GM19455 (cell line): ENCODE data around the gene SPHK2.
"Not testable (repeated sequence)": the region's sequence is repeated elsewhere in the genome, so short reads cannot be mapped to it uniquely, and the experiment has no call there.

Experiments used
- ATAC-seq: cut with Tn5 transposase; IDR thresholded peaks from one replicate; pipeline ENCODE4 v1.9.1; 2021; ENCODE audit not compliant: unreplicated experiment

The SPHK2 gene, protein sequence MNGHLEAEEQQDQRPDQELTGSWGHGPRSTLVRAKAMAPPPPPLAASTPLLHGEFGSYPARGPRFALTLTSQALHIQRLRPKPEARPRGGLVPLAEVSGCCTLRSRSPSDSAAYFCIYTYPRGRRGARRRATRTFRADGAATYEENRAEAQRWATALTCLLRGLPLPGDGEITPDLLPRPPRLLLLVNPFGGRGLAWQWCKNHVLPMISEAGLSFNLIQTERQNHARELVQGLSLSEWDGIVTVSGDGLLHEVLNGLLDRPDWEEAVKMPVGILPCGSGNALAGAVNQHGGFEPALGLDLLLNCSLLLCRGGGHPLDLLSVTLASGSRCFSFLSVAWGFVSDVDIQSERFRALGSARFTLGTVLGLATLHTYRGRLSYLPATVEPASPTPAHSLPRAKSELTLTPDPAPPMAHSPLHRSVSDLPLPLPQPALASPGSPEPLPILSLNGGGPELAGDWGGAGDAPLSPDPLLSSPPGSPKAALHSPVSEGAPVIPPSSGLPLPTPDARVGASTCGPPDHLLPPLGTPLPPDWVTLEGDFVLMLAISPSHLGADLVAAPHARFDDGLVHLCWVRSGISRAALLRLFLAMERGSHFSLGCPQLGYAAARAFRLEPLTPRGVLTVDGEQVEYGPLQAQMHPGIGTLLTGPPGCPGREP

DNA sequence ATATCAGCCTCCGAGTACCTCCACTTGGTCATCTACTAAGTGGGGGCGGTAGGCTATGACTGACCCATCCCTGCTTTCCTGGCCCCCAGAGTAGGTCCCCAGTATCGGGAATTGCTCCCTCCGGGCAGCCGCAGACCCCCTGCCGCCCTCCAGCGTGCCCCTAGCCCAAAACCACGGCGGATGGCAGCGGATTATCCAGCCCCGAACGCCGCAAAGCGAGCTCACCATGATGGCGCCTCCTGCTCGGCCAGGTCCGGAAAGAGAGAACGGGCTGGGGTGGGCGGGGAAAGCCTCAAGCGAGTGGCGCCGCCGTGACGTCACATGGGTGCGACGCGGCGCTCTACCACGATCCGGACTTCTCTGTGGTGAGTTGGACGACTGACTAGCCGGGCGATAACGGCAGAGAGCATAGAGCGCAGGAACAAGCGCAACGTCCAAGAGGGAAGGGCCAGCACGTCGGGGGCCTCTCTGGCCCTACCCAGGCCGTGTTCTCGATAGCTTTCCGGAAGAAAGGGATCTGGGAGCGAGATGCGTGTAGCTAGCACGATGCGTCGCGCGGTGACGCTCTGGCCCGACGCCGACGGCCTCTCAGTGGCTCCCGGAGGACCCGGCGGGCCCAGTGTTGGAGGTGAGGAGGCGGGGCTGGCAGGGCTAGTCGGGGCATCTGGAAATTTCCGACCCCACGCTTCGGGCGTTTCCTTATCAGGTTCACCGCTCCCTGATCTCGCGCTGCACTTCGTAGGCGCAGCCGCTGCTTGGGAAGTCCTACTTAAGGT lies at the start of gene SPHK2, which contains the start of gene RPL18:
SPHK2 (plus strand) TSS at position 591 of the 776 bp plus-strand sequence. CDS start 1,009 bp downstream, outside the sequence.
RPL18 (minus strand) TSS at position 263 of the 776 bp plus-strand sequence; CDS start at position 228, 35 bp downstream.
- peak; percentile 76 for ATAC-seq

DNA sequence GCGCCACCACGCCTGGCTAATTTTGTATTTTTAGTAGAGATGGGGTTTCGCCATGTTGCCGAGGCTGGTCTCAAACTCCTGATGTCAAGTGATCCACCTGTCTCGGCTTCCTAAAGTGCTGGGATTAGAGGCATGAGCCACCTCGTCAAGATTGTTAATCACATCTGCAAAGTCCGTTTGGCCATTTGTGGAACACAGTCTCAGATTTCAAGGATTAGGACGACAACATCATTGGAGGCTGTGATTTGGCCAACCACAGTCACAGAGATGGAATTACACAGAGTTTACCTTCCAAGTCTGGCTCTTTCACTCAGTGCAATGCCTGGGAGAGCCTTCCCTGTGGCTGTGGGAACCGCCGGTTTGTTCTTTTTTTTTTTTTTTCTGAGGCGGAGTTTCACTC lies 49.5 kb upstream of the SPHK2 start:
- no peak for ATAC-seq

DNA sequence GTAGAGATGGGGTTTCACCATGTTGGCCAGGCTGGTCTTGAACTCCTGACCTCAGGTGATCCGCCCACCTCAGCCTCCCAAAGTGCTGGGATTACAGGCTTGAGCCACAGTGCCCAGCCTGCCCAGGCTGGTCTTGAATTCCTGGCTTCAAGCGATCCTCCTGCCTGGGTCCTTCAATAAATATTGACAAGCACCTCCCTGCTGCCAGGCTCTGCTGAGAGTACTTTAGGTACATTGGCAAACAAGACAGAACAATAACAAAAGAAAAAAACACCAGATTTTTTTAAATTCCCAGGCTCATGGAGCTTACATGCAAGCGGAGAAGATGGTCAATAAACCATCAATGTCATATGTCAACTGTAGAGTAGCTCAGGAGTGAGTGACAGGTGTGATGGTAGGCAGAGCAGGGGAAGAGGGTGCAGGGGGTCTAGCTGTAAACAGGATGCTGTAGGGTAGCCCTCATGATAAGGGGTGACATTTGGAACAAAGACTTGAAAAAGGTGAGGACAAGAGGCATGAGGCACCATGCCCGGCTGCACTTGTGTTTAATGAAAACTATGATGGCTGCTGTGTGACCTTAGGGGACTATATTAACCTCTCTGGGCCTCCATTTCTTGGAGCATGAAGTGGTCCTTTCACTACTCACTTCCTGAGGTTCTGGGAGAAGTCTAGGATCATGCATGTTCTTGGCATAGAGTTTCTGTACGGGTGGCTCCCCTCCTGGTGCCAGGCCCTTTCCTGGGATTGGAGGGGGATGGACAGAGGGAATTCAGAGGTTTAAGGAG lies 47.7 kb upstream of the SPHK2 start:
- ATAC-seq, result no peak

DNA sequence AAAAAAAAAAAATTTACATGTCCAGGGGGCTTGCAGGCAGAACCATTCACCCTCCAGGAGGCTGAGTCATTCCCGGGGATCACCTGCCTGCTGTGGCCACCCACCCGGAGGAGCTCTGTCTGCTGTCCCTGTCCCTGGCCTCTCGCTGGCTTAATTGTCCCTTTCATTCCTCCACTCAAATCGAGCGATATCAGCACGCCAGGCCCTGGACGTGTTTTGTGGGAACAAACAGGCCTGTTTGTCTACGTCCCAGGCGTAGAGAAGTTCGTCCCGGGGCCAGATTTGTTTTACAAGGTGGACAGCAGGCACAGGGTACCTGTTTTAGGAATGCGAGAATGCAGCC lies 46.2 kb upstream of the SPHK2 start:
- ATAC-seq, result no peak

DNA sequence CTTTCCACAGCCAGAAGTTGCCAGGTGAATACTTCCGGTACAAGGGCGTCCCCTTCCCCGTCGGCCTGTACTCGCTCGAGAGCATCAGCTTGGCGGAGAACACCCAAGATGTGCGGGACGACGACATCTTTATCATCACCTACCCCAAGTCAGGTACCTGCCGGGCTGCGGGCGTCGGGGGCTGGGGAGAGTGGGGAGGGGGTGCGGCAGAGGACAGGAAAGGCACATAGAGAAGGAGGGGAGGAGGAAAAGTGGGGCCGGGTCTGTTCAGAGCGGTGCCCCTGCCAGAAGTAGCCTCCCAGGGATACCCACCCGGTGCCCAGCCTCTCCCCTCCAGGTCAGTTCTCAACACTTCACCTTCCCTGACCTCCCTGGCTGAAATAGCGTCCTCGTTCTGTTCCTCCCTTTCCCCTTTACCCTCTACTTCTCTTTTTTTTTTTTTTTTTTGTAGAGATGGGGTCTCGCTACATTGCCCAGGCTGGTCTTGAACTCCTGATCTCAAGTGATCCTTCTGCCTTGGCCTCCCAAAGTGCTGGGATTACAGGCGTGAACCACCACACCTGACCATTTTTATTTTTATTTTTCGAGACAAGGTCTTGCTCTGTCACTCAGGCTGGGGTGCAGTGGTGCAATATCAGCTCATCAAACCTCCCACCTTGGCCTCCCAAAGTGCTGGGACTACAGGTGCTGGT lies 43.2 kb upstream of the SPHK2 start:
- ATAC-seq, result no peak

DNA sequence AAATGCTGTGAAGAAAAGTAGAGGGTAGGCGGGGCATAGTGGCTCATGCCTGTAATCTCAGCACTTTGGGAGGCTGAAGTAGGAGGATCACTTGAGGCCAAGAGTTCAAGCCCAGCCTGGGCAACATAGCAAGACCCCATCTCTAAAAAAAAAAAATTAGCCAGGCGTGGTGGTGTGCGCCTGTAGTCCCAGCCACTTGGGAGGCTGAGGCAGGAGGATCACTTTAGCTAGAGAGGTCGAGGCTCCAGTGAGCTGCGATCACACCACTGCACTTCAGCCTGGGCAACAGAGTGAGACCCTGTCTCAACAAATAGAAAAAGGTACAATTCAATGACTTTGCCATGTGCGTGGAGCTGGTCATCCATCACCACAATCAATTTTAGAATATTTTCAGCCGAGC lies 41.4 kb upstream of the SPHK2 start:
- ATAC-seq, result not testable (repeated sequence)

DNA sequence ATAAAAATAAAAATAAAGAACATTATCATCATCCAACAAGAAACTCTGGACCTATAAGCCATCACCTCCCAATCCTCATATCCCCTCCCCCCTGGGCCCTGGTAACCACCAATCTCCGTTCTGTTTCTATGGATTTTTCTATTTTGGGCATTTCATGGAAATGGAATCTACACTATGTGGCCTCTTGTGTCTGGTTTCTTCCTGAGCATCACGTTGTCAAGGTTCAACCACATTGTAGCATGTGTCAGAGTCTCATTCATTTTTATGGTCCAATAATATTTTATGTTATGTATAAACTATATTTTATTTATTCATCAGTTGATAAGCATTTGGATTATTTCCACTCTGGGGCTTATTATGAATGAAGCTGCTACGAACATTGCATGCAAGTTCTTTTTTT lies 40.4 kb upstream of the SPHK2 start:
- ATAC-seq, result no peak

DNA sequence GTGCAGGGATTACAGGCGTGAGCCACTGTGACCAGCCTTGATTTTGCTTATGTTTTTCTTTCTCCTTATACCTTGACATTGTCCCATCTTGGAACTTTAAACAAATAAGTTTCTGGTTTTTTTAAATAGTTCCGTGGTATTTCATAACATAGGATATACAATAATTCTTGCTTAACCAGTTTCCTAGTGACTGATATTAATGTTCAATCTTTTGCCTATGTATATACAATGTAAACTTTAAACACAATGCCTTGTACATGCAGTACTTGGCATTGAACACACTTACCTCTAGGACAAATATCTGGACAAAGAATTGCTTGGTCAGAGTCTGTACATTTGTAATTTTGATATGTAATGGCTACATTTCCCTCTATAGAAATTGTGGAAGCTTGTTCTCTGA lies 37.1 kb upstream of the SPHK2 start:
- ATAC-seq, result no peak

DNA sequence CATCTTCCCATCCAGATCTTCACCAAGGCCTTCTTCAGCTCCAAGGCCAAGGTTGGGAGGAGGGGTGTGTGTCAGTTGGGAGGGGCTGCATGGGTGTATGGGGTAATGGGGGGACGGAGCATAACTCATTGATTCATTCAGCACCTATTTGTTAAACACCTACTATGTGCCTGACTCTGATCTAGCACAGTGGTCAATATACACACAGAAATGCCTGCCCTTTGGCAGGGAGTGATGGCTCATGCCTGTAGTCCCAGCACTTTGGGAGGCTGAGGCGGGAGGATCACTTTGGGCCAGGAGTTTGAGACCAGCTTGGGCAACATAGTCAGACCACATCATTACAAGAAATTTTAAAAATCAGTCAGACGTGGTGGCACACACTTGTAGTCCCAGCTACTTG lies 31.9 kb upstream of the SPHK2 start:
- ATAC-seq, result no peak

DNA sequence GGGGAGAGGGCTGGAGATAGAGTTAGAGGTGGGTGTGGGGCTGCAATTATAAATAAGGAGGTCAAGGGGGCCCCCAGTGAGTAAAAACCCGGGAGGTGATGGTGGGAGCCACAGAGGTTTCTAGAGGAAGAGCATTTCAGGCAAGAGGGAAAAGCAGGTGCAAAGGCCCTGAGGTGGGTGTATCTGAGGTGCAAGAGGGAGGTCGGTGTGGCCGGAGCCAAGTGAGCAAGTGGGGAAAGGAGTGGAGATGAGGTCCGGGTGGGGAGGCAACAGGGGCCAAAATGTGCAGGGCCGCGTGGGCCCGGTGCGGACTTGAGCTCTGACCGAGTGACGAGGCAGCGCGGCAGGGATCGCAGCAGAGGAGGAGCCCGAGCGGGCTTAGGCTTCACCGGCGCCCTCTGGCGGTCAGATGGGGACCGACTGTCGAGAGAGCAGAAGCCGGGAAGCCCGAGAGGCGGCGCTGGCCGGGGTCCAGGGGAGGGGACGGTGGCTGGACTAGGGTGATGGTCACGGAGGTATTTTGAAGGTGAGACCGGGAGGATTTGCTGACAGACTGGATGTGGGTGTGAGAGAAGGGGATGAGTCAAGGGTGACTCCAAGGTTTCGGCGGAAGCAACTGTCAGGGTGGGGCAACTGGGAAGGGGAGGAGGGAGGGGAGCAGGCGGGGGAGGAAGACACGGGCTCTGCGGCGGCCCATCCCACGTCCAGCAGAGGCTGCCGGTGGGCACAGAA lies 30.5 kb upstream of the SPHK2 start:
- ATAC-seq, result no peak

DNA sequence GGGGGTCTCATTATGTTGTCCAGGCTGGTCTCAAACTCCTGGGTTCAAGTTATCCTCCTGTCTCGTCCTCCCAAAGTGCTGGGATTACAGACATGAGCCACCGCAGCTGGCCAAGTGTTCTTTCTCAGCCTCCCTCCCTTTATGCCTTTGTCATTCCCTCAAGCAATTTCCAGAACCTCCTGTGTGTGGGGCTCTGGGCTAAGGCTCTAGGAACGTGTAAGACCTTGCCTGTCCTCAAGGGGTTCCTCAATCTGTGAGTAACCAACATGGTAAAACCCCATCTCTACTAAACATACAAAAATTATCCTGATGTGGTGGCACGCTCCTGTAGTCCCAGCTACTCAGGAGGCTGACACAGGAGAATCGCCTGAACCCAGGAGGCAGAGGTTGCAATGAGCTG lies 28.3 kb upstream of the SPHK2 start:
- ATAC-seq, result no peak

DNA sequence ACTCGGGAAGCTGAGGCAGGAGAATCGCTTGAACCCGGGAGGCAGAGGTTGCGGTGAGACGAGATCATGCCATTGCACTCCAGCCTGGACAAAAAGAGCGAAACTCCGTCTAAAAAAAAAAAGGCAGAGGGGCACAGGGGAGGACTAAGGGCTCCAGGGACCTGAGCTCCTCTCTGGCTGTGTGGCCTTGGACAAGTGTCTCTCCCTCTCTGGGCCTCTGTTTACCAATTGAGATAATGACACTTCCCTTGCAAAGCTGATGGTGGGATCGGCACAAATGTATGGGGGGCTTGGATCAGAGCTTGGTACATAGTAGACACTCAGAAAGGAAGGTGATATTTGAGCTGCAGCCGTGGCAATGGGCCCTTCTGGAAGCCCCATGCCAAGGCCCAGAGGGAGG lies 24.1 kb upstream of the SPHK2 start:
- ATAC-seq, result no peak

DNA sequence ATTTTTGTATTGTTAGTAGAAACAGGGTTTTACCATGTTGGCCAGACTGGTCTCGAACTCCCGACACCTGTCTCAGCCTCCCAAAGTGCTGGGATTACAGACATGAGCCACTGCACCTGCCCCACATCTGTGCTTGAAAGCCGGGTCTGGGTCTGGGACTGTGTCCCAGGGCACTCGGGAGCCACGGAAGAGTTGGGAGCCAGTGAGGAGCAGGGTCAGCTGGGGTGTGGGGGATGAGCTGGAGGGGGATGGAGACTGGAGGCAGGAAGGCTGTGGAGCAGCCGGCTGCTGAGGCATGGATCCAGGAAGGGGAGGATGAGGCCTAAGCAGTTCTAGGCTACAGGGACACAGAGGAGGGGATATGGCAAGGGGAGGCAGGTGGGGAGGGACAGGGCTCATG lies 23.5 kb upstream of the SPHK2 start:
- no peak for ATAC-seq

DNA sequence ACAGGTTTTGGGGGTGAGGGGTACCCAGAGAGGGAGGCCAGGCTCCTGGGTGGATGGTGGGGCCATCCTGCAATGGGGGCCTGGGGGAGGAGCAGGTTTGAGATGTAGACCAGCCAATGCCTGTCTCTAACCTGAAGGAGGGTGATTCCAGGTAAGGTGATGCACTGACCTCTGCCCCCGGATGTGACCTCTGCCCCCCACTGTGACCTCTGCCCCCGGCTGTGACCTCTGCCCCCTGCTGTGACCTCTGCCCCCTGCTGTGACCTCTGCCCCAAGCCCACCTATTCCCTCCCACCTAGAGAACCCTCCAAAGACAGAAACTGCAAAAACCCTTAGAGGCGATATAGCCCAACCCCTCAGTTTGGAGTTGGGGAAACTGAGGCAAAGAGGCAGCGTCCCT lies 23.1 kb upstream of the SPHK2 start:
- ATAC-seq, result no peak

DNA sequence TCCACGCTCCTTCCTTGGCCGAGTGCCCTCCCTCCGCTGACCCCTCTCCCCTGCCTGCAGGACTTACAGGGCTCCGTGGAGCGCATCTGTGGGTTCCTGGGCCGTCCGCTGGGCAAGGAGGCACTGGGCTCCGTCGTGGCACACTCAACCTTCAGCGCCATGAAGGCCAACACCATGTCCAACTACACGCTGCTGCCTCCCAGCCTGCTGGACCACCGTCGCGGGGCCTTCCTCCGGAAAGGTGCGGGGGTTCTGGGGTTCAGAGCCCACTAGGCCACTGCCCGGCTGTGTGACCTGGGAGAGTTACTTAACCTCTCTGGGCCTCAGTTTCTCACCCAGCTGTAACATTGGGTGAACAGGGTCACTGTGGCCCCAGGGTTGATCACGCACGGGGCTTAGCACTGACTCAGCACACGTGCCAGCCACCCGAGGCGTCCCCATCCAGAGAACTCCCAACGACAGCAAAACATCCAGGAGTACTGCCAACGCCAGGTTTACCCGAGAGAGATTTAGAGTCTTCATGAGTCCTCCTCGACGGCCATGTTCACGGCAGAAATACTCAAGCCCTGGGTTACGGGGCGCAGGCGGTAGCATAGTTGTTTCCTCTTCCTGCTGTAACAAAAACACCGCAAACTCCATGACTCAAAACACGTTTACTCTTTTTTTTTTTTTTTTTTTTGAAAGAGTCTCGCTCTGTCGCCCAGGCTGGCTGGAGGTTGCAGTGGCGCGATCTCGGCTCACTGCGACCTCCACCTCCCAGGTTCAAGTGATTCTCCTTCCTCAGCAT lies 22.4 kb upstream of the SPHK2 start:
- no peak for ATAC-seq

DNA sequence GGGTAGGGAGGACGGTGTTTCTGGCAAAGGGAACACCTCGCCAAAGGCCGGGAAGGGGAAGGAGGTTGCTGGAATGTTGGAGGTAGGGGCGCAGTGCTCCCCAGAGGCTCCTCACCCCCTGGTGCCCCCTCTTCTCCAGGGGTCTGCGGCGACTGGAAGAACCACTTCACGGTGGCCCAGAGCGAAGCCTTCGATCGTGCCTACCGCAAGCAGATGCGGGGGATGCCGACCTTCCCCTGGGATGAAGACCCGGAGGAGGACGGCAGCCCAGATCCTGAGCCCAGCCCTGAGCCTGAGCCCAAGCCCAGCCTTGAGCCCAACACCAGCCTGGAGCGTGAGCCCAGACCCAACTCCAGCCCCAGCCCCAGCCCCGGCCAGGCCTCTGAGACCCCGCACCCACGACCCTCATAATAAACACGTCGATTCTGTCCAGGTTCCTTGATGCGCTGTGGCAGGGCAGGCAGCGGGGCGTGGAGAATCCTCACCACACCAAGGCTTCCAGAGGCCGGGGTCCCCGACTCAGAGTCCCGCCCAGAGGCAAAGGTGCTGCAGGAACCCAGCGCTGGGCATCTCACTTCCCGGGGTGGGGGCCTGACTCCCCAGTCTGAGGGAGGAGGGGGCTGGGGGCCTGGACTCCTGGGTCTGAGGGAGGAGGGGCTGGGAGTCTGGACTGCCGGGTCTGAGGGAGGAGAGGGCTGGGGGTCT lies 20.2 kb upstream of the SPHK2 start:
- ATAC-seq, result no peak

DNA sequence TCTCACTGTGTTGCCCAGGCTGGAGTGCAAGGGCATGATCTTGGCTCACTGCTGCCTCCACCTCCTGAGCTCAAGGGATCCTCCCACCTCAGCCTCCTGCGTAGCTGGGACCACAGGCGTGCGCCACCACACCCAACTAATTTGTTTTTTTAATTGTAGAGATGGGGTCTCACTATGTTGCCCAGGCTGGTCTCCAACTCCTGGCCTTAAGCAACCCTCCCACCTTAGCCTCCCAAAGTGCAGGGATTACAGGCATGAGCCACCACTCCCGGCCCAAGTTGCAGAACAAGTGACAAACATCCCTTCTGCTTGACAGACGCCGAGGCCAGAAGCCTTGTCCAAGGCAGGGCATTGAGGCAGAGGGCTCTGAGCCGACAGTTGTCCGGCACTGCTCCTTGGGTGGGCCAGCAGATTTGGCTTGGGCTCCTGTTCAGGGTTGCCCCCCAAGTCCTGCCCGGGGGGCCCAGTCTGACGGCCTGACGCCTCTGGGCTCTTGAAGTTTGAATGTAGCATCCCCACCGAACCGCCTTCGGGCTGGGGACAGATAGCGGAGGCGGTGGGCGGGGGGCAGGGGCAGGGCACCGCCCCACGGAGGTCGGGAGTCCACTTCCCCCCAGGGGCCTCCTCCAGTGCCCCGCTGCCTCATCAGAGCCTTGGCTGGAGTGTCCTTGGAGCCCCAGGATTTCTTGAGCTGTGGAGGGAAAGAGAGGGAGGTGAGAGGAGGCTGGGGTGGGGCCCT lies 18.5 kb upstream of the SPHK2 start:
- ATAC-seq, result no peak

DNA sequence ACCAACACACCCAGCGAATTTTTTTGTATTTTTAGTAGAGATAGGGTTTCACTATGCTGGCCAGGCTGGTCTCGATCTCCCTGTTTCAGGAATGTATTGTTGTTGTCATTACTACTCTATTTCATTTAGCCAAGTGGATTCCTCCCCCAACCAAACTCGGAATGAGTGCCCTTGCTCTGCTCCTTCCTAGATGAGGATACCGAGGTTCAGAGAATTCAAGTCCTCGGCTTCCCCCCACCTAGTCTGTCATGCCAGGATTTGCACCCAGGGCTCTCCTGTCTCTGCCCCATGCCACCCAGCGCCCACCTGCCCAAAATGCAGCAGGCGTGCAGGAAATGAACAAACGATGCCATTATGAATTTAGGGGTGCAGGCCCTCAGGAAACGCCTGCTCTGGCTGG lies 16.3 kb upstream of the SPHK2 start:
- no peak for ATAC-seq
